ENCODE data around the gene GNAO1. TPM values are rescaled to one million over a fixed set of nuclear protein-coding genes. Genes with fewer than 3 reads are reported as not detected.

GNAO1 gene
- total RNA-seq, 1 experiment from 2014 or later, result not detected

DNA sequence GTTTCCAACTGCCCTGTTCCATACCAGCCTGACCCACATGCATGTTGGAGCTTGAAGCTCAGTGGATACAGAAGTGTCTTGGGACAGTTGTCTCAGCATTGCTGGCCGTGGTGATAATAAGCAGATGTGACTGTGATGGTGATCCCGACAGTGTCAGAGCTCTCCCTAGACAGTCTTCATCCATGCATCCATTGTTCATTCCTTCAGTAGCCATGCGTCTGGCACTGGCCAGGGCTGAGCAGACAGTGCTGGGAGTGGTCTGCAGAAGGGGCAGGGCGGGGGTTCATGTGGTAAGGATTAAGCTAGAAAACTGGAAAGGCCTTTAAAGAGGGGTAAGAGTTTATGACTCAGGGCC, 68.1 kb downstream of the GNAO1 start:
- BruUV-seq (replicated peaks), result no TSS peak
- Histone ChIP-seq H3K36me3 (ENCODE audit: insufficient read depth, low read length, poor library complexity, severe bottlenecking) (no peaks in the 10 kb centered on the region), H3K27ac (ENCODE audit: low read depth, low read length, poor library complexity, severe bottlenecking) (no peak overlapping the region), H3K9me3 (ENCODE audit: low read depth, low read length, poor library complexity, severe bottlenecking) (no peaks in the 10 kb centered on the region), H3K4me1 (ENCODE audit: insufficient read depth, low read length, poor library complexity, severe bottlenecking) (no peaks in the 10 kb centered on the region), H3K4me3 (ENCODE audit: low read depth, low read length, poor library complexity, severe bottlenecking) (no peak overlapping the region), H3K27me3 (replicated peaks; ENCODE audit: insufficient read depth, low read depth, low read length, poor library complexity) (peaks cover 17% of the 10 kb centered on the region)
- TF ChIP-seq CTCF (conservative IDR thresholded peaks at IDR 0.05; ENCODE audit: low read depth, low read length) (no peak), EZH2 (IDR thresholded peaks at IDR 0.05; ENCODE audit: borderline replicate concordance, low read depth, low read length, poor library complexity, severe bottlenecking) (no peak)
- no peak for DNase-seq (ENCODE audit: low spot score)
- intact Hi-C loops (cut with micrococcal nuclease; ENCODE audit: unreplicated experiment), result no loop called here
- ChIA-PET CTCF (no interaction called here), POLR2A (ENCODE audit: low non-redundant PET) (no interaction called here)

GRCh38 chr16:56260378-56261160, 69.3 kb downstream of the GNAO1 start:
- Histone ChIP-seq H3K36me3 (ENCODE audit: insufficient read depth, low read length, poor library complexity, severe bottlenecking) (no peaks in the 10 kb centered on the region), H3K27me3 (replicated peaks; ENCODE audit: insufficient read depth, low read depth, low read length, poor library complexity) (peaks cover 6% of the 10 kb centered on the region), H3K4me1 (ENCODE audit: insufficient read depth, low read length, poor library complexity, severe bottlenecking) (no peaks in the 10 kb centered on the region), H3K9me3 (ENCODE audit: low read depth, low read length, poor library complexity, severe bottlenecking) (no peaks in the 10 kb centered on the region), H3K27ac (ENCODE audit: low read depth, low read length, poor library complexity, severe bottlenecking) (no peak overlapping the region), H3K4me3 (ENCODE audit: low read depth, low read length, poor library complexity, severe bottlenecking) (no peak overlapping the region)
- POLR2A ChIA-PET (ENCODE audit: low non-redundant PET), result no interaction called here
- no peak for DNase-seq (ENCODE audit: low spot score)
- intact Hi-C loops (cut with micrococcal nuclease; ENCODE audit: unreplicated experiment), result no loop called here
- CTCF ChIA-PET, result no interaction called here
- no TSS peak for BruUV-seq (replicated peaks)
- TF ChIP-seq EZH2 (IDR thresholded peaks at IDR 0.05; ENCODE audit: borderline replicate concordance, low read depth, low read length, poor library complexity, severe bottlenecking) (no peak), CTCF (conservative IDR thresholded peaks at IDR 0.05; ENCODE audit: low read depth, low read length) (no peak)

- DNase-seq (ENCODE audit: low spot score), result no peak
- Histone ChIP-seq H3K9me3 (ENCODE audit: low read depth, low read length, poor library complexity, severe bottlenecking) (no peaks in the 10 kb centered on the region), H3K4me3 (ENCODE audit: low read depth, low read length, poor library complexity, severe bottlenecking) (no peak overlapping the region), H3K4me1 (ENCODE audit: insufficient read depth, low read length, poor library complexity, severe bottlenecking) (no peaks in the 10 kb centered on the region), H3K27ac (ENCODE audit: low read depth, low read length, poor library complexity, severe bottlenecking) (no peak overlapping the region), H3K27me3 (replicated peaks; ENCODE audit: insufficient read depth, low read depth, low read length, poor library complexity) (no peaks in the 10 kb centered on the region), H3K36me3 (ENCODE audit: insufficient read depth, low read length, poor library complexity, severe bottlenecking) (no peaks in the 10 kb centered on the region)
- ChIA-PET CTCF (no interaction called here), POLR2A (ENCODE audit: low non-redundant PET) (no interaction called here)
- no peak for TF ChIP-seq CTCF (conservative IDR thresholded peaks at IDR 0.05; ENCODE audit: low read depth, low read length)
- TF ChIP-seq EZH2 (IDR thresholded peaks at IDR 0.05; ENCODE audit: borderline replicate concordance, low read depth, low read length, poor library complexity, severe bottlenecking), result no peak
- no TSS peak for BruUV-seq (replicated peaks)
- intact Hi-C loops (cut with micrococcal nuclease; ENCODE audit: unreplicated experiment), result no loop called here
Observed at GRCh38 chr16:56261656-56262055, 70.4 kb downstream of the GNAO1 start.
